B cell (primary cell): ENCODE data around the gene SERPINA10. TPM values are rescaled to one million over a fixed set of nuclear protein-coding genes. Genes with fewer than 3 reads are reported as not detected.

Source experiments
- ATAC-seq: fragments of 200-7000 bp; cut with Tn5 transposase; one replicate; pipeline ENCODE4 v1.10.0; 2021; ENCODE audit warnings: low read depth, mild to moderate bottlenecking, moderate number of reproducible peaks, moderate library complexity
- CTCF ChIA-PET: fragments of 350-600 bp; sonication (Branson Sonifier 250); formaldehyde crosslinking; loops from one replicate; lab custom pipeline; 2021; ENCODE audit warnings: antibody characterized with exemption, inconsistent platforms; lab: Charles Lee
- POLR2A ChIA-PET: fragments of 350-600 bp; sonication (Branson Sonifier 250); formaldehyde crosslinking; loops from one replicate; lab custom pipeline; 2021; ENCODE audit warnings: antibody characterized with exemption; lab: Charles Lee
- DNase-seq: peaks from one replicate; pipeline ENCODE4 v3.0.0; 2013
- H2AFZ ChIP-seq: 2 replicates; pipeline ENCODE4 v1.6.1; 2012; ENCODE audit warnings: mild to moderate bottlenecking, low read depth, low read length; ENCODE audit not compliant: insufficient read depth, poor library complexity, severe bottlenecking
- H3K27ac ChIP-seq, 2 donors: 1 replicate in 1 of 2; 2 replicates in 1 of 2; pipeline ENCODE4 v1.5.1; 2012 to 2013; ENCODE audit warnings: low read length in 2 of 2, mild to moderate bottlenecking in 2 of 2, moderate library complexity in 1 of 2
- H3K27me3 ChIP-seq, 4 experiments: fragments of 200-600 bp in 1 of 4; sonication (generic) in 1 of 4; replicated peaks in 1 of 4; 1 replicate in 2 of 4; 2 replicates in 2 of 4; pipeline versions ENCODE4 v1.6.1 to v1.7.0; 2013 to 2016; ENCODE audit warnings: low read length in 3 of 4, mild to moderate bottlenecking in 2 of 4, mixed read lengths in 1 of 4, moderate library complexity in 1 of 4; ENCODE audit not compliant: insufficient read depth in 4 of 4, control insufficient read depth in 3 of 4; ENCODE audit errors: control extremely low read depth in 1 of 4
- H3K36me3 ChIP-seq, 2 experiments: replicated peaks in 1 of 2; 1 replicate in 1 of 2; 2 replicates in 1 of 2; pipeline versions ENCODE4 v1.6.1 to v1.7.1; 2013; ENCODE audit warnings: low read length in 1 of 2; ENCODE audit not compliant: insufficient read depth in 2 of 2, control insufficient read depth in 1 of 2; ENCODE audit errors: control extremely low read depth in 1 of 2, extremely low read depth in 1 of 2
- H3K4me1 ChIP-seq, 2 donors: fragments of 200-600 bp in 1 of 2; sonication (generic) in 1 of 2; 1 replicate in 1 of 2; 2 replicates in 1 of 2; pipeline versions ENCODE4 v1.5.1 to v1.6.1; 2013 to 2017; ENCODE audit warnings: low read length in 2 of 2; ENCODE audit not compliant: control insufficient read depth in 2 of 2, insufficient read depth in 2 of 2
- H3K4me2 ChIP-seq: replicated peaks from 2 replicates; pipeline ENCODE3; 2012; ENCODE audit warnings: mild to moderate bottlenecking, low read depth, low read length; ENCODE audit not compliant: poor library complexity, severe bottlenecking
- H3K4me3 ChIP-seq, 5 experiments: fragments of 200-600 bp in 1 of 5; sonication (generic) in 1 of 5; 1 replicate in 3 of 5; 2 replicates in 2 of 5; pipeline versions ENCODE4 v1.5.1 to v1.7.0; 2011 to 2016; ENCODE audit warnings: low read length in 4 of 5, mild to moderate bottlenecking in 4 of 5, low read depth in 2 of 5, control low read depth in 1 of 5, moderate library complexity in 1 of 5; ENCODE audit not compliant: insufficient read depth in 1 of 5; ENCODE audit errors: control extremely low read depth in 1 of 5, extremely low read depth in 1 of 5
- H3K79me2 ChIP-seq: fragments of 200-600 bp; sonication (generic); one replicate; pipeline ENCODE4 v1.6.0; 2016; ENCODE audit warnings: low read length; ENCODE audit not compliant: control insufficient read depth, insufficient read depth
- H3K9ac ChIP-seq: fragments of 200-600 bp; sonication (generic); 2 replicates; pipeline ENCODE4 v1.6.1; 2017; ENCODE audit warnings: mild to moderate bottlenecking, low read length, moderate library complexity
- H3K9me3 ChIP-seq, 3 donors: one replicate each; pipeline versions ENCODE4 v1.6.1 to v1.7.1; 2013; ENCODE audit warnings: low read length in 2 of 3; ENCODE audit not compliant: control insufficient read depth in 2 of 3, insufficient read depth in 1 of 3; ENCODE audit errors: control extremely low read depth in 1 of 3
- H4K20me1 ChIP-seq: 2 replicates; pipeline ENCODE4 v1.6.0; 2012; ENCODE audit warnings: mild to moderate bottlenecking, low read length; ENCODE audit not compliant: insufficient read depth, control insufficient read depth, poor library complexity, severe bottlenecking
- H3K27ac Mint-ChIP-seq: one replicate; pipeline ENCODE4 v1.8.0; 2021; ENCODE audit warnings: mixed read lengths
- H3K27me3 Mint-ChIP-seq: one replicate; pipeline ENCODE4 v1.8.0; 2021; ENCODE audit warnings: mixed read lengths
- H3K4me1 Mint-ChIP-seq: one replicate; pipeline ENCODE4 v1.8.0; 2021; ENCODE audit warnings: mixed read lengths
- H3K4me3 Mint-ChIP-seq: one replicate; pipeline ENCODE4 v1.8.0; 2021; ENCODE audit warnings: mixed read lengths
- H3K9me3 Mint-ChIP-seq: one replicate; pipeline ENCODE4 v1.8.0; 2022; ENCODE audit warnings: mixed read lengths; ENCODE audit not compliant: insufficient read depth
- EZH2 ChIP-seq: IDR thresholded peaks from 2 replicates; pipeline ENCODE4 v1.6.1; 2012; ENCODE audit warnings: borderline replicate concordance, low read depth, mild to moderate bottlenecking, moderate library complexity, low read length; ENCODE audit not compliant: insufficient read depth, poor library complexity, severe bottlenecking
- WGBS: methylation state at CpG from one replicate; pipeline ENCODE4 v1.1.5; 2013; ENCODE audit warnings: missing lambda C conversion rate; ENCODE audit not compliant: insufficient coverage; 5-methylcytosine and 5-hydroxymethylcytosine counted together
- intact Hi-C: fragments of 100-400 bp; cut with micrococcal nuclease; formaldehyde crosslinking; loops from one replicate; pipeline ENCODE4 v1.10.0; 2022
- polyA plus RNA-seq: library from polyadenylated mRNA; depleted of rRNA; stranded (reverse); fragments of >200 nt; gene quantifications from 2 replicates; pipeline ENCODE4 v1.2.3, GENCODE V29; 2012
- total RNA-seq, 2 donors: library from RNA; stranded (reverse); fragments of 120-200 nt in 1 of 2; gene quantifications; 1 replicate in 1 of 2; 2 replicates in 1 of 2; pipeline versions ENCODE4 v1.2.3 to v1.2.4, GENCODE V29; 2013 to 2022
- TF ChIP-seq, protein P1 (sequence below): fragments of 200-600 bp; IDR thresholded peaks from one replicate; pipeline ENCODE4 v1.8.0; 2022; ENCODE audit warnings: antibody characterized with exemption, mild to moderate bottlenecking

Gene SERPINA10
- total and polyA plus RNA-seq, 2 donors (not counting 1 experiment from before 2014, with no cell fraction given) = not detected

DNA sequence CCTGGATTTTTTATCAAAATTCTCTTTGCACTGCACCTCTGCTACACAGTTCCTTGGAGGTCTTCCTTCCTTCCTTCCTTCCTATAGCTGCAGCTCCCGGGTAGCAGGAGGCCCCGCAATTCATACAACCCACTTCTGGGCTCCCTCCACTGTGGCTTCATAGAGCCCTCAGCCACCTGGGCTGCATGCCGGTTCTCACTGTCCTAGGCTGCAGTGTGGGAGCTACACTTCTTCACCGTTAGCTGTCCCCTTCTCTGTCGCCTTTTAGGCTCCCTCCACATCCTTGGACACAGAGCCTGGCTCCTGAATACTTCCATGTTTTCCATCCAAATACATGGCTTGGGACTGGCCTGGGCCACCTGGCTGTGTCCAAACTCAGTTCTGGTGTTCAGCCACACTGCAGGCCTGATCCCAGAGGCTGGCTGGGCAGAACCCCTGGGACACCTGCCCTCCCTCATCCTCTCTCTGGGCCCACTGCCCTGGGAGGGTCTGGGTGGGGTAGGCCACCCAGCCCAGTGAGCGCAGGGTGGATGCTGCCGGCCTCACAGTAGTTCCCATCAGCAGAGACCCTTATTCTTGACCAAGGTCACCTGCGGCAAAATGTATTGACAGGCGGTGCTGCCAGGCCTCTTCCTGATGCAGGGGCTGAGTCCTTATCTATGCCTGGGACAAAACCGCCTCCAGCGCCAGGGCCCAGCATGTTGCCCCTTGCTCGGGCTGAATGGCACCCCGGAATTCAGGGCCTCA is 1.7 kb downstream of the SERPINA10 start:
- TF ChIP-seq, protein P1, sequence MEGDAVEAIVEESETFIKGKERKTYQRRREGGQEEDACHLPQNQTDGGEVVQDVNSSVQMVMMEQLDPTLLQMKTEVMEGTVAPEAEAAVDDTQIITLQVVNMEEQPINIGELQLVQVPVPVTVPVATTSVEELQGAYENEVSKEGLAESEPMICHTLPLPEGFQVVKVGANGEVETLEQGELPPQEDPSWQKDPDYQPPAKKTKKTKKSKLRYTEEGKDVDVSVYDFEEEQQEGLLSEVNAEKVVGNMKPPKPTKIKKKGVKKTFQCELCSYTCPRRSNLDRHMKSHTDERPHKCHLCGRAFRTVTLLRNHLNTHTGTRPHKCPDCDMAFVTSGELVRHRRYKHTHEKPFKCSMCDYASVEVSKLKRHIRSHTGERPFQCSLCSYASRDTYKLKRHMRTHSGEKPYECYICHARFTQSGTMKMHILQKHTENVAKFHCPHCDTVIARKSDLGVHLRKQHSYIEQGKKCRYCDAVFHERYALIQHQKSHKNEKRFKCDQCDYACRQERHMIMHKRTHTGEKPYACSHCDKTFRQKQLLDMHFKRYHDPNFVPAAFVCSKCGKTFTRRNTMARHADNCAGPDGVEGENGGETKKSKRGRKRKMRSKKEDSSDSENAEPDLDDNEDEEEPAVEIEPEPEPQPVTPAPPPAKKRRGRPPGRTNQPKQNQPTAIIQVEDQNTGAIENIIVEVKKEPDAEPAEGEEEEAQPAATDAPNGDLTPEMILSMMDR = no peak
- TF ChIP-seq EZH2 = no peak

DNA sequence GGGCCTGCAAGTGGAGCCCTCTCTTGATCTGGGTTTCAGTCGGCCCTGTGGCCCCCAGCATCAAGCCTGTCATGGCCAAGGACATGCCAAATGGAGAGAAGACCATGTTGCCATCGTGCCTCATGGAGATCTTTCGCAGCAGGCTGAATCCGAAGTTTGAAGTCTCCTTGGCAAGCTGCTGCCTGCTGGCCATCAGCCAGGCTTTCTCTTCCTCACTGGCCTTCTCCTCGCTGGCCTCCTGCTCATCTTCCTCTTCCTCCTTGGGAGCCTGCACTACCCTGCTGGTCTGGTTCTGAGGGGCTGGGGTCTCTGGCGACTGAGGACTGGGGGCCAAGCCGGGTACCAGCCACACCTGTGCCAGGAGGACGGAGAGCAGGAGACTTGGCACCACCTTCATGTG is 2.9 kb downstream of the SERPINA10 start:
- H3K27ac Mint-ChIP-seq = no peak overlapping the region
- peaks cover 2% of the 10 kb centered on the region for H3K9me3 Mint-ChIP-seq
- H3K27me3 Mint-ChIP-seq = peaks cover 13% of the 10 kb centered on the region
- ATAC-seq (no peak), DNase-seq (no peak)
- no peaks in the 10 kb centered on the region for H3K36me3 ChIP-seq
- H3K4me1 Mint-ChIP-seq = no peaks in the 10 kb centered on the region
- H3K27me3 ChIP-seq = no peaks in the 10 kb centered on the region
- no peak overlapping the region for H3K27ac ChIP-seq
- no peak overlapping the region for H3K4me2 ChIP-seq
- no peak overlapping the region for H3K4me3 ChIP-seq
- H3K9ac ChIP-seq = no peak overlapping the region
- no peaks in the 10 kb centered on the region for H3K79me2 ChIP-seq
- H3K9me3 ChIP-seq = peaks cover 0 to 17% (median 0%) of the 10 kb centered on the region in 3 donors
- ChIA-PET CTCF (no interaction called here), POLR2A (no interaction called here)
- intact Hi-C loops = no loop called here
- WGBS = 81% methylated on average over 6 of the region's 8 CpGs
- H3K4me3 Mint-ChIP-seq = no peak overlapping the region
- H3K4me1 ChIP-seq = no peaks in the 10 kb centered on the region
- TF ChIP-seq, protein P1 = no peak
- no peak for TF ChIP-seq EZH2
- H4K20me1 ChIP-seq = no peaks in the 10 kb centered on the region
- H2AFZ ChIP-seq = no peak overlapping the region

More for the DNA sequence above, 1.7 kb downstream of the SERPINA10 start:
- peaks cover 13% of the 10 kb centered on the region for H3K27me3 Mint-ChIP-seq
- peaks cover 0 to 17% (median 0%) of the 10 kb centered on the region in 3 donors for H3K9me3 ChIP-seq
- DNase-seq (no peak), ATAC-seq (no peak)
- WGBS = 83% methylated on average over 13 of the region's 13 CpGs
- intact Hi-C loops = no loop called here
- no peaks in the 10 kb centered on the region for H3K27me3 ChIP-seq
- peaks cover 2% of the 10 kb centered on the region for H3K9me3 Mint-ChIP-seq
- POLR2A ChIA-PET = no interaction called here
- H3K27ac Mint-ChIP-seq = no peak overlapping the region
- no peaks in the 10 kb centered on the region for H3K4me1 Mint-ChIP-seq
- no peaks in the 10 kb centered on the region for H3K4me1 ChIP-seq
- no peak overlapping the region for H3K27ac ChIP-seq
- H3K4me3 ChIP-seq = no peak overlapping the region
- no peak overlapping the region for H3K4me3 Mint-ChIP-seq
- H4K20me1 ChIP-seq = no peaks in the 10 kb centered on the region
- H2AFZ ChIP-seq = no peak overlapping the region
- H3K79me2 ChIP-seq = no peaks in the 10 kb centered on the region
- H3K4me2 ChIP-seq = no peak overlapping the region
- CTCF ChIA-PET = no interaction called here
- no peak overlapping the region for H3K9ac ChIP-seq
- H3K36me3 ChIP-seq = no peaks in the 10 kb centered on the region
